GM18499 (cell line): ENCODE measurements around the gene DIAPH1.

Experiments
- ATAC-seq: cut with Tn5 transposase; IDR thresholded peaks from one replicate; pipeline ENCODE4 v1.9.1; 2021; ENCODE audit warnings: moderate number of reproducible peaks; ENCODE audit not compliant: insufficient read depth, unreplicated experiment

The DIAPH1 gene

GRCh38 chr5:141618804-141619554 is at the start of gene DIAPH1:
Gene DIAPH1 (minus strand): TSS chr5:141619000. CDS start chr5:141618914, 86 bp downstream.
- peak; percentile 49 for ATAC-seq

GRCh38 chr5:141665995-141666940 is 47.5 kb upstream of the DIAPH1 start:
- no peak for ATAC-seq

GRCh38 chr5:141664733-141665461 is 46.1 kb upstream of the DIAPH1 start:
- peak; percentile 72 for ATAC-seq

- ATAC-seq: no peak
Observed at GRCh38 chr5:141663506-141663905, 44.7 kb upstream of the DIAPH1 start.

- ATAC-seq: no peak
Observed at GRCh38 chr5:141662028-141662427, 43.2 kb upstream of the DIAPH1 start.

GRCh38 chr5:141657937-141658545 is 39.2 kb upstream of the DIAPH1 start:
- ATAC-seq: peak; percentile 84

- no peak for ATAC-seq
Observed at GRCh38 chr5:141657404-141657803, 38.6 kb upstream of the DIAPH1 start.

GRCh38 chr5:141656396-141656795 is 37.6 kb upstream of the DIAPH1 start:
- ATAC-seq: no peak

- no peak for ATAC-seq
Observed at GRCh38 chr5:141655020-141655419, 36.2 kb upstream of the DIAPH1 start.

GRCh38 chr5:141654298-141654697 is 35.5 kb upstream of the DIAPH1 start:
- ATAC-seq: no peak

- ATAC-seq: no peak
Observed at GRCh38 chr5:141651728-141652105, 32.9 kb upstream of the DIAPH1 start.

GRCh38 chr5:141650851-141651727 is 32.3 kb upstream of the DIAPH1 start, which contains the start of gene FCHSD1:
Gene FCHSD1 (minus strand): TSS chr5:141651418. CDS start chr5:141651368, 50 bp downstream.
- peak; percentile 83 for ATAC-seq

GRCh38 chr5:141649972-141650371 is 31.2 kb upstream of the DIAPH1 start:
- ATAC-seq: no peak

- ATAC-seq: no peak
Observed at GRCh38 chr5:141649056-141649688, 30.4 kb upstream of the DIAPH1 start.

- no peak for ATAC-seq
Observed at GRCh38 chr5:141647851-141648250, 29.1 kb upstream of the DIAPH1 start.

GRCh38 chr5:141647242-141647641 is 28.4 kb upstream of the DIAPH1 start:
- ATAC-seq: no peak

GRCh38 chr5:141646026-141646425 is 27.2 kb upstream of the DIAPH1 start:
- ATAC-seq: no peak

- ATAC-seq: peak; percentile 56
Observed at GRCh38 chr5:141641634-141642267, 23.0 kb upstream of the DIAPH1 start.
